HCT116 (cell line): Measurements from ENCODE around the gene NHERF1. TPM values are rescaled to one million over a fixed set of nuclear protein-coding genes. Genes with fewer than 3 reads are reported as not detected.

Experiments used
- ATAC-seq: fragments of 200-7000 bp; cut with Tn5 transposase; 2 replicates; pipeline ENCODE4 v1.9.1; 2020; ENCODE audit warnings: mild to moderate bottlenecking, moderate library complexity
- BruUV-seq: library from RNA; stranded (reverse); fragments of 400-500 nt; replicated peaks from 2 replicates; lab custom pipeline; 2021; lab: Mats Ljungman, UMichigan
- CTCF ChIA-PET: fragments of 300-600 bp; sonication (Branson Sonifier 250); formaldehyde crosslinking; loops from one replicate; lab custom pipeline; 2021; ENCODE audit warnings: antibody characterized with exemption; lab: Charles Lee
- POLR2A ChIA-PET: fragments of 300-600, 350-600 bp; sonication (Branson Sonifier 250); formaldehyde crosslinking; loops from one replicate; lab custom pipeline; 2021; ENCODE audit warnings: antibody characterized with exemption; lab: Charles Lee
- RAD21 ChIA-PET, 2 experiments: fragments of 300-600 bp; sonication (Branson Sonifier 250); formaldehyde crosslinking; loops; one replicate each; lab custom pipeline; 2023; ENCODE audit warnings: low total read pairs in 2 of 2; ENCODE audit not compliant: uncharacterized antibody in 2 of 2, unreplicated experiment in 2 of 2, low non-redundant PET in 1 of 2; lab: Charles Lee
- DNase-seq: peaks from one replicate; pipeline ENCODE4 v3.0.0-alpha.2; 2010; ENCODE audit warnings: low read depth, low spot score
- H2AFZ ChIP-seq: fragments of 200-600 bp; shearing (Covaris generic), sonication (generic); 2 replicates; pipeline ENCODE4 v1.6.1; 2017; ENCODE audit warnings: low read depth, mixed run types, mixed read lengths, antibody characterized with exemption, low read length; ENCODE audit not compliant: poor library complexity, severe bottlenecking
- H3K27ac ChIP-seq: 2 replicates; pipeline ENCODE4 v1.5.1; 2012; ENCODE audit warnings: low read depth, low read length
- H3K27me3 ChIP-seq: fragments of 200-600 bp; sonication (generic); 2 replicates; pipeline ENCODE4 v1.6.1; 2016; ENCODE audit warnings: mixed run types, low read length, mixed read lengths; ENCODE audit not compliant: insufficient read depth
- H3K36me3 ChIP-seq, 2 experiments: fragments of 200-500 bp in 1 of 2; fragments of 200-600 bp in 1 of 2; sonication (Bioruptor generic) in 1 of 2; sonication (generic) in 1 of 2; 2 replicates each; pipeline versions ENCODE4 v1.5.1 to v1.6.1; 2014 to 2016; ENCODE audit warnings: low read length in 2 of 2, inconsistent platforms in 1 of 2, mixed read lengths in 1 of 2, mixed run types in 1 of 2; ENCODE audit not compliant: insufficient read depth in 2 of 2, control insufficient read depth in 1 of 2
- H3K4me1 ChIP-seq, 2 experiments: fragments of 200-600 bp in 1 of 2; sonication (generic) in 1 of 2; 2 replicates each; pipeline versions ENCODE4 v1.5.1 to v1.6.1; 2012 to 2017; ENCODE audit warnings: low read length in 2 of 2, inconsistent platforms in 1 of 2, mild to moderate bottlenecking in 1 of 2, mixed read lengths in 1 of 2, mixed run types in 1 of 2, moderate library complexity in 1 of 2; ENCODE audit not compliant: insufficient read depth in 2 of 2, control insufficient read depth in 1 of 2
- H3K4me2 ChIP-seq: fragments of 200-600 bp; sonication (generic); 2 replicates; pipeline ENCODE4 v1.6.1; 2017; ENCODE audit warnings: mixed run types, low read length, mixed read lengths
- H3K4me3 ChIP-seq, 2 experiments: fragments of 200-600 bp in 1 of 2; sonication (generic) in 1 of 2; replicated peaks in 1 of 2; 2 replicates each; pipeline ENCODE4 v1.5.1; 2011 to 2016; ENCODE audit warnings: low read length in 2 of 2, control low read depth in 1 of 2, low read depth in 1 of 2, mild to moderate bottlenecking in 1 of 2, mixed read lengths in 1 of 2, mixed run types in 1 of 2
- H3K79me2 ChIP-seq: fragments of 200-600 bp; sonication (generic); 2 replicates; pipeline ENCODE4 v1.6.1; 2017; ENCODE audit warnings: mild to moderate bottlenecking, mixed run types, low read length, moderate library complexity, mixed read lengths; ENCODE audit not compliant: insufficient read depth
- H3K9ac ChIP-seq: fragments of 200-600 bp; sonication (generic); 2 replicates; pipeline ENCODE4 v1.6.1; 2016; ENCODE audit warnings: low read length, mixed read lengths
- H3K9me2 ChIP-seq: fragments of 200-600 bp; sonication (generic), shearing (Covaris generic); 2 replicates; pipeline ENCODE4 v1.6.1; 2017; ENCODE audit warnings: mixed run types, mild to moderate bottlenecking, moderate library complexity; ENCODE audit not compliant: insufficient read depth
- H3K9me3 ChIP-seq, 2 experiments: fragments of 200-500 bp in 1 of 2; fragments of 200-600 bp in 1 of 2; sonication (Bioruptor generic) in 1 of 2; sonication (generic) in 1 of 2; 2 replicates each; pipeline ENCODE4 v1.6.1; 2014 to 2017; ENCODE audit warnings: low read length in 2 of 2, mixed read lengths in 2 of 2, inconsistent platforms in 1 of 2, low read depth in 1 of 2, mild to moderate bottlenecking in 1 of 2, mixed run types in 1 of 2, moderate library complexity in 1 of 2; ENCODE audit not compliant: control insufficient read depth in 1 of 2, insufficient read depth in 1 of 2
- H4K20me1 ChIP-seq: fragments of 200-600 bp; sonication (generic), shearing (Covaris generic); 2 replicates; pipeline ENCODE4 v1.6.1; 2017; ENCODE audit warnings: mixed run types, mild to moderate bottlenecking, moderate library complexity; ENCODE audit not compliant: insufficient read depth
- ATF3 ChIP-seq: IDR thresholded peaks from 2 replicates; pipeline ENCODE4 v1.6.1; 2012
- CTCF ChIP-seq, 3 experiments: fragments of 200-600 bp in 1 of 3; sonication (generic) in 1 of 3; IDR thresholded peaks in 2 of 3; conservative IDR thresholded peaks in 1 of 3; 2 replicates each; pipeline ENCODE4 v1.5.1; 2012 to 2017; ENCODE audit warnings: low read depth in 2 of 3, low read length in 2 of 3, antibody characterized with exemption in 1 of 3, borderline replicate concordance in 1 of 3, control low read depth in 1 of 3, mild to moderate bottlenecking in 1 of 3, mixed read lengths in 1 of 3, mixed run types in 1 of 3, moderate library complexity in 1 of 3; ENCODE audit not compliant: insufficient read depth in 1 of 3
- EGR1 ChIP-seq: IDR thresholded peaks from 2 replicates; pipeline ENCODE4 v1.6.1; 2012; ENCODE audit warnings: low read depth
- ELF1 ChIP-seq: IDR thresholded peaks from 2 replicates; pipeline ENCODE4 v1.6.1; 2012; ENCODE audit warnings: low read depth, borderline replicate concordance
- EZH2 ChIP-seq: fragments of 200-600 bp; sonication (generic); IDR thresholded peaks from 2 replicates; pipeline ENCODE4 v1.6.1; 2017; ENCODE audit warnings: antibody characterized with exemption, mixed run types
- FOSL1 ChIP-seq: IDR thresholded peaks from 2 replicates; pipeline ENCODE4 v1.6.1; 2012; ENCODE audit warnings: low read depth
- JUND ChIP-seq: IDR thresholded peaks from 2 replicates; pipeline ENCODE4 v1.6.1; 2012
- POLR2A ChIP-seq: IDR thresholded peaks from 2 replicates; pipeline ENCODE4 v1.7.0; 2011; ENCODE audit warnings: borderline replicate concordance; ENCODE audit not compliant: insufficient read depth, insufficient read length; ENCODE audit errors: extremely low read depth
- POLR2AphosphoS5 ChIP-seq: IDR thresholded peaks from 2 replicates; pipeline ENCODE4 v1.6.1; 2011; ENCODE audit warnings: mild to moderate bottlenecking, low read depth, low read length, moderate library complexity
- RAD21 ChIP-seq: IDR thresholded peaks from 2 replicates; pipeline ENCODE4 v1.6.1; 2012; ENCODE audit warnings: low read depth, mild to moderate bottlenecking
- REST ChIP-seq: IDR thresholded peaks from 2 replicates; pipeline ENCODE4 v1.6.1; 2012; ENCODE audit warnings: low read depth
- SIN3A ChIP-seq: IDR thresholded peaks from 2 replicates; pipeline ENCODE4 v1.6.1; 2012; ENCODE audit warnings: low read depth
- SP1 ChIP-seq: IDR thresholded peaks from 2 replicates; pipeline ENCODE4 v1.6.1; 2012; ENCODE audit warnings: low read depth
- SRF ChIP-seq: IDR thresholded peaks from 2 replicates; pipeline ENCODE4 v1.6.1; 2012; ENCODE audit warnings: low read depth
- TCF7L2 ChIP-seq: IDR thresholded peaks from 2 replicates; pipeline ENCODE4 v1.7.0; 2011; ENCODE audit warnings: borderline replicate concordance, inconsistent platforms; ENCODE audit not compliant: insufficient read depth, insufficient read length; ENCODE audit errors: extremely low read depth
- ZNF274 ChIP-seq: fragments of 200-500 bp; sonication (Bioruptor generic); IDR thresholded peaks from 2 replicates; pipeline ENCODE4 v1.6.1; 2014; ENCODE audit warnings: mild to moderate bottlenecking, low read depth, low read length, inconsistent platforms
- intact Hi-C: fragments of 100-400 bp; cut with micrococcal nuclease; formaldehyde crosslinking; loops from 2 replicates; pipeline ENCODE4 v1.10.0; 2022
- total RNA-seq: library from RNA; stranded (reverse); gene quantifications from one replicate; pipeline ENCODE4 v1.2.1, GENCODE V29; 2021; ENCODE audit not compliant: unreplicated experiment

NHERF1 gene
- total RNA-seq, 1 experiment from 2014 or later: 129 TPM

GRCh38 chr17:74733365-74734122, 14.9 kb upstream of the NHERF1 start:
- ChIA-PET CTCF (no interaction called here), RAD21 (no interaction called here)
- BruUV-seq: no TSS peak

More at GRCh38 chr17:74733365-74734122, 14.9 kb upstream of the NHERF1 start:
- Histone ChIP-seq H2AFZ (no peak overlapping the region), H3K27me3 (no peaks in the 10 kb centered on the region), H4K20me1 (no peaks in the 10 kb centered on the region), H3K36me3 (no peaks in the 10 kb centered on the region), H3K4me2 (no peak overlapping the region), H3K9ac (no peak overlapping the region), H3K9me3 (peaks cover 0 to 4% of the 10 kb centered on the region in 2 experiments; a peak in 1 of 4 replicates), H3K9me2 (no peaks in the 10 kb centered on the region), H3K27ac (no peak overlapping the region), H3K4me1 (peaks cover 16 to 25% of the 10 kb centered on the region in 2 experiments), H3K4me3 (no peak overlapping the region), H3K79me2 (no peaks in the 10 kb centered on the region)
- TF ChIP-seq ZNF274 (no peak), RAD21 (no peak), FOSL1 (no peak), TCF7L2 (no peak), REST (no peak), EGR1 (no peak), EZH2 (no peak), SIN3A (no peak), SP1 (no peak), ELF1 (no peak), POLR2A (no peak), POLR2AphosphoS5 (no peak), CTCF (IDR thresholded peaks at IDR 0.05 in 2 of 3, conservative IDR thresholded peaks at IDR 0.05 in 1 of 3; ENCODE audit: borderline replicate concordance in 1 of 3, insufficient read depth in 1 of 3, low read depth in 2 of 3, low read length in 2 of 3) (no peak), JUND (no peak), SRF (no peak), ATF3 (no peak)
- intact Hi-C loops: no loop called here
- POLR2A ChIA-PET: no interaction called here
- no peak for DNase-seq
- ATAC-seq: no peak
